Breast epithelium (tissue), 4 donors: ENCODE results near the gene TMEM207. TPM values are rescaled to one million over a fixed set of nuclear protein-coding genes. Genes with fewer than 3 reads are reported as not detected.

Source experiments
- DNase-seq, 2 donors: peaks; one replicate each; pipeline ENCODE4 v3.0.0-alpha.2; 2019; ENCODE audit warnings: low spot score in 2 of 2
- H3K27ac ChIP-seq, 2 donors: fragments of 200-600 bp; sonication (generic) in 1 of 2; one replicate each; pipeline ENCODE4 v1.5.1; 2016 to 2019; ENCODE audit warnings: mild to moderate bottlenecking in 1 of 2
- H3K27me3 ChIP-seq, 2 donors: fragments of 200-600 bp; sonication (generic) in 1 of 2; one replicate each; pipeline versions ENCODE4 v1.5.1 to v1.6.0; 2017 to 2019; ENCODE audit warnings: control low read depth in 1 of 2, mild to moderate bottlenecking in 1 of 2
- H3K36me3 ChIP-seq: fragments of 200-600 bp; one replicate; pipeline ENCODE4 v1.5.1; 2019
- H3K4me1 ChIP-seq, 2 donors: fragments of 200-600 bp; sonication (generic); one replicate each; pipeline ENCODE4 v1.5.1; 2016 to 2019; ENCODE audit warnings: control low read depth in 1 of 2
- H3K4me3 ChIP-seq, 3 donors: fragments of 200-600 bp; sonication (generic); 1 replicate in 2 of 3; 2 replicates in 1 of 3; pipeline ENCODE4 v1.5.1; 2016 to 2019; ENCODE audit warnings: mild to moderate bottlenecking in 3 of 3, moderate library complexity in 2 of 3
- H3K9me3 ChIP-seq, 2 donors: fragments of 200-600 bp; sonication (generic) in 1 of 2; one replicate each; pipeline ENCODE4 v1.5.1; 2016 to 2019; ENCODE audit warnings: control low read depth in 1 of 2
- POLR2A ChIP-seq: fragments of 450-650 bp; IDR thresholded peaks from one replicate; pipeline ENCODE4 v1.6.1; 2016; ENCODE audit warnings: antibody characterized with exemption, mild to moderate bottlenecking, moderate library complexity
- POLR2AphosphoS5 ChIP-seq, 3 donors: sonication (generic); formaldehyde crosslinking; IDR thresholded peaks; one replicate each; pipeline ENCODE4 v1.6.1; 2017; ENCODE audit warnings: antibody characterized with exemption in 3 of 3
- intact Hi-C: fragments of 100-400 bp; cut with DNase I; formaldehyde crosslinking; loops from one replicate; pipeline ENCODE4 v1.15.1; 2023; ENCODE audit warnings: low total_unique reads
- total RNA-seq, 3 donors: library from RNA; depleted of rRNA; stranded (reverse); fragments of >200 nt; gene quantifications; one replicate each; pipeline ENCODE4 v1.1.0, GENCODE V29; 2016
- TF ChIP-seq, protein P1 (sequence below), 3 donors: fragments of 450-650 bp; IDR thresholded peaks; one replicate each; pipeline ENCODE4 v1.5.1; 2016 to 2017; ENCODE audit warnings: antibody characterized with exemption in 3 of 3, mild to moderate bottlenecking in 3 of 3, moderate library complexity in 3 of 3

Gene TMEM207
- total RNA-seq, 3 donors from 2014 or later = not detected

DNA sequence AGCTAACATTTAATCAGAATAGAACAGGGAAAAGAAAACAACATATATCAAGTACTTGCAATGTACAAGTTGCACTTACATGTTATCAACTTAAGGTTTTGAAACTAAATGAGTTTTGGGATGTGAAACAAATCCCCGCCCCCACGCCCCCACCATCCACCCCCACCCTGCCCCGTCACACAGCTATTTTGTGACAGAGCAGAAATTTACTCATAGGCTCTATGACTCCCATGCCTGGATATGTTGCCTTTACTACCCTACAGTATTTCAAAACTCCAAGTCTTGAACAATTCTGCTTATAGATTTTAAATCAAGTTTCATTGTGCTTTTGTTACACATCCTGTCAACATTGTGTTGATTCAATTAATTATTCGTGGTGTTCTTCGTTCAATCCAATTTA is 46.1 kb upstream of the TMEM207 start:
- Histone ChIP-seq H3K4me3 (no peak overlapping the region), H3K27me3 (no peaks in the 10 kb centered on the region), H3K36me3 (no peaks in the 10 kb centered on the region), H3K27ac (no peak overlapping the region), H3K9me3 (no peaks in the 10 kb centered on the region), H3K4me1 (no peaks in the 10 kb centered on the region)
- DNase-seq = no peak
- intact Hi-C loops = loop anchor here (5.0 kb wide), 1 partner anchor 313 kb away; no protein-coding TSS in a partner anchor
- TF ChIP-seq POLR2A = no peak
- TF ChIP-seq, protein P1, sequence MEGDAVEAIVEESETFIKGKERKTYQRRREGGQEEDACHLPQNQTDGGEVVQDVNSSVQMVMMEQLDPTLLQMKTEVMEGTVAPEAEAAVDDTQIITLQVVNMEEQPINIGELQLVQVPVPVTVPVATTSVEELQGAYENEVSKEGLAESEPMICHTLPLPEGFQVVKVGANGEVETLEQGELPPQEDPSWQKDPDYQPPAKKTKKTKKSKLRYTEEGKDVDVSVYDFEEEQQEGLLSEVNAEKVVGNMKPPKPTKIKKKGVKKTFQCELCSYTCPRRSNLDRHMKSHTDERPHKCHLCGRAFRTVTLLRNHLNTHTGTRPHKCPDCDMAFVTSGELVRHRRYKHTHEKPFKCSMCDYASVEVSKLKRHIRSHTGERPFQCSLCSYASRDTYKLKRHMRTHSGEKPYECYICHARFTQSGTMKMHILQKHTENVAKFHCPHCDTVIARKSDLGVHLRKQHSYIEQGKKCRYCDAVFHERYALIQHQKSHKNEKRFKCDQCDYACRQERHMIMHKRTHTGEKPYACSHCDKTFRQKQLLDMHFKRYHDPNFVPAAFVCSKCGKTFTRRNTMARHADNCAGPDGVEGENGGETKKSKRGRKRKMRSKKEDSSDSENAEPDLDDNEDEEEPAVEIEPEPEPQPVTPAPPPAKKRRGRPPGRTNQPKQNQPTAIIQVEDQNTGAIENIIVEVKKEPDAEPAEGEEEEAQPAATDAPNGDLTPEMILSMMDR (IDR thresholded peaks at IDR 0.05) = no peak
- no peak for TF ChIP-seq POLR2AphosphoS5 (IDR thresholded peaks at IDR 0.05)

DNA sequence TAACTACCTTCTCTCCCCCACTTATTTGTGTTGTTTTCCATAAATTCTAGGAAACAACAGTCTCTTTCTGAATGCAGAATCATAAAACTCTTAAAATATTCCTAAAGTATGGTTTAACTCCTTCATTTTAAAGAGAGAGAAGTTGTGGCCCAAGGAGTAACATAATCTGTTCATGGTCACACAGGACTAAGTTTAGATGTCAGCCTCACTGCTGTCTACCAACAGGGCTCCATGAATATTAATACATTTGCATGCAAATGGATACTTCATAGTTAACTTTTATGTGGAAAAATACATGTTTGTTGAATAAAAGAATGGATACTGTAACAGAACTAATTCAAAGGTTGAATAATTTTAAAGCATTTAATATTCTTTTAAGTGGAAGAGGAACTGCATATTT is 45.7 kb upstream of the TMEM207 start:
- H3K36me3 ChIP-seq = no peaks in the 10 kb centered on the region
- no peak for DNase-seq
- H3K9me3 ChIP-seq = no peaks in the 10 kb centered on the region
- intact Hi-C loops = loop anchor here (5.0 kb wide), 1 partner anchor 313 kb away; no protein-coding TSS in a partner anchor
- H3K27me3 ChIP-seq = no peaks in the 10 kb centered on the region
- no peak overlapping the region for H3K4me3 ChIP-seq
- H3K4me1 ChIP-seq = no peaks in the 10 kb centered on the region
- no peak overlapping the region for H3K27ac ChIP-seq
- TF ChIP-seq POLR2AphosphoS5 (IDR thresholded peaks at IDR 0.05) = no peak
- TF ChIP-seq, protein P1 (IDR thresholded peaks at IDR 0.05) = no peak
- no peak for TF ChIP-seq POLR2A

DNA sequence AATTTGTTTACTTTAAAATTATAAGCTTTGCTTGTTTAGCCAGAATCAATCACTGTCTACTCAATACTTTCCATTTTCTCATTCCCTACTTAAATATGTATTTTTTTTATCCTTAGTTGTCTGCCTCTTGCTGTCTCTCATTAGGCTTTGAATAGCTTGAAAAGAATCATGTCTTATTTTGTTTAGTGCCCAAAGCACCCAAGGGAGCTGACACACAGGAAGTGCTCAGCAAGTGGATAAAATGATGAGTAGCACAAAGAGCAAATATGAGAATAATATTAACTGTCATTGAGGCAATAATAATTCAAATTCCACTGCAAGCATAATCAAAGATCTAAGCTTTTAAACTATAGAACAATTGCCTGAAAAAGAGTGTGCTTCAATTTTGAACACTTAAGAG is 45.2 kb upstream of the TMEM207 start:
- no peak for TF ChIP-seq POLR2AphosphoS5 (IDR thresholded peaks at IDR 0.05)
- TF ChIP-seq, protein P1 (IDR thresholded peaks at IDR 0.05) = no peak
- no peak for TF ChIP-seq POLR2A
- Histone ChIP-seq H3K27me3 (no peaks in the 10 kb centered on the region), H3K27ac (no peak overlapping the region), H3K36me3 (no peaks in the 10 kb centered on the region), H3K4me1 (no peaks in the 10 kb centered on the region), H3K4me3 (no peak overlapping the region), H3K9me3 (no peaks in the 10 kb centered on the region)
- intact Hi-C loops = loop anchor here (5.0 kb wide), 1 partner anchor 313 kb away; no protein-coding TSS in a partner anchor
- DNase-seq = no peak

DNA sequence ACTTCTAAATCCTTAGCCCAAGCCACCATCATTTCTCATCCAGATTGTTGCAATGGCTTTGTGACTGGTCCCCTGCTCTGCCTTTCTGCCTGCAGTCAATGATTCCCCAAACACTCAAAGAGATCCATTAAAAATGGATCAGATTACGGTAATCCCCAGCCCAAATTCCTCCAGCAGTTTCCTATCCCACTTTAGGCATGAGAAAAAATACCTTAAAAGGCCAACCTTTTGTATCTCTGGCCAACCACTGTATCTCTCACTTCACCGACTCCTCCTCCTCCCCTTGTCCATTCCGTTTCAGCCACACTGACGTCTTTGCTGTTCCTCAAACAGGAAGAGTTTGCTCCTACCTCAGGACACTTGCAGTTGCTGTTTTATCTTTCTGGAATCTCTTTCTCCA is 43.3 kb upstream of the TMEM207 start:
- DNase-seq = no peak
- Histone ChIP-seq H3K9me3 (no peaks in the 10 kb centered on the region), H3K27me3 (no peaks in the 10 kb centered on the region), H3K36me3 (no peaks in the 10 kb centered on the region), H3K4me3 (no peak overlapping the region), H3K27ac (no peak overlapping the region), H3K4me1 (no peaks in the 10 kb centered on the region)
- TF ChIP-seq POLR2AphosphoS5 (IDR thresholded peaks at IDR 0.05) = no peak
- TF ChIP-seq, protein P1 (IDR thresholded peaks at IDR 0.05) = no peak
- TF ChIP-seq POLR2A = no peak
- intact Hi-C loops = no loop called here

DNA sequence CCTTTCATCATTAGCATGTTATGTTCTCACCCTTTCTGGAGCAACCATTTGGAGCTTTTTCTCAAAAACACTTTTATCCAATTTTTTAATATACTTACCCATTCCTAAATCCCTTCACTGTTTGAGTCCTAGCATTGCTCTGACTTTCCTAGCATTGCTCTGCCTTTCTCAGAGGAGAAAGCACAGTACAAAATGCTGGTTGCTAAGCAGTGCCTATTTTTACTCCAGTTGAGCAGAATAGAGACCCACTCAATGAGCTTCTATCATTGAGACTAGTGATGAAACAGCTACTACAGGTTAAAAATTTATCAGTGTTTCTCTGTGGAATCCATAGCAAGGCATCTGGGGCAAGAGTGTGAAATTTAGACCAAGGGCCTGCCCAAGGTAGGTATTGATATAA is 42.4 kb upstream of the TMEM207 start:
- Histone ChIP-seq H3K4me1 (no peaks in the 10 kb centered on the region), H3K27ac (no peak overlapping the region), H3K27me3 (no peaks in the 10 kb centered on the region), H3K36me3 (no peaks in the 10 kb centered on the region), H3K4me3 (no peak overlapping the region), H3K9me3 (no peaks in the 10 kb centered on the region)
- TF ChIP-seq, protein P1 (IDR thresholded peaks at IDR 0.05) = no peak
- TF ChIP-seq POLR2AphosphoS5 (IDR thresholded peaks at IDR 0.05) (no peak), POLR2A (no peak)
- DNase-seq = no peak
- intact Hi-C loops = no loop called here
